RWPE2 (cell line): ENCODE data around the gene GALT.

ENCODE experiments used
- ATAC-seq: fragments of 200-7000 bp; cut with Tn5 transposase; 3 replicates; pipeline ENCODE4 v1.9.1; 2021; ENCODE audit warnings: low read depth
- DNase-seq: peaks from one replicate; pipeline ENCODE4 v3.0.0-alpha.2; 2020; ENCODE audit warnings: low spot score
- H3K27ac ChIP-seq: fragments of 450-650 bp; 2 replicates; pipeline ENCODE4 v1.5.1; 2017; ENCODE audit warnings: mild to moderate bottlenecking; ENCODE audit not compliant: poor library complexity, severe bottlenecking
- H3K27me3 ChIP-seq: fragments of 250-450 bp; sonication (Bioruptor Pico); 2 replicates; pipeline ENCODE4 v1.5.1; 2021; ENCODE audit warnings: mild to moderate bottlenecking, moderate library complexity; ENCODE audit not compliant: insufficient read depth, poor library complexity, severe bottlenecking
- H3K36me3 ChIP-seq: fragments of 250-450 bp; sonication (Bioruptor Pico); 2 replicates; pipeline ENCODE4 v1.5.1; 2020; ENCODE audit warnings: low read depth, mild to moderate bottlenecking, moderate library complexity
- H3K4me1 ChIP-seq: fragments of 250-450 bp; sonication (Bioruptor Pico); 2 replicates; pipeline ENCODE4 v1.5.1; 2021; ENCODE audit warnings: mild to moderate bottlenecking, moderate library complexity; ENCODE audit not compliant: insufficient read depth, poor library complexity, severe bottlenecking
- H3K4me3 ChIP-seq: fragments of 250-450 bp; sonication (Bioruptor Pico); 2 replicates; pipeline ENCODE4 v1.5.1; 2021; ENCODE audit warnings: mild to moderate bottlenecking, moderate library complexity; ENCODE audit not compliant: severe bottlenecking
- H3K9me3 ChIP-seq: fragments of 250-450 bp; sonication (Bioruptor Pico); 2 replicates; pipeline ENCODE4 v1.5.1; 2021; ENCODE audit warnings: mild to moderate bottlenecking, moderate library complexity; ENCODE audit not compliant: severe bottlenecking
- TF ChIP-seq, protein P1 (sequence below): fragments of 450-650 bp; IDR thresholded peaks from one replicate; pipeline ENCODE4 v1.5.1; 2017; ENCODE audit warnings: mild to moderate bottlenecking, moderate library complexity; ENCODE audit not compliant: poor library complexity, severe bottlenecking

GALT gene

DNA sequence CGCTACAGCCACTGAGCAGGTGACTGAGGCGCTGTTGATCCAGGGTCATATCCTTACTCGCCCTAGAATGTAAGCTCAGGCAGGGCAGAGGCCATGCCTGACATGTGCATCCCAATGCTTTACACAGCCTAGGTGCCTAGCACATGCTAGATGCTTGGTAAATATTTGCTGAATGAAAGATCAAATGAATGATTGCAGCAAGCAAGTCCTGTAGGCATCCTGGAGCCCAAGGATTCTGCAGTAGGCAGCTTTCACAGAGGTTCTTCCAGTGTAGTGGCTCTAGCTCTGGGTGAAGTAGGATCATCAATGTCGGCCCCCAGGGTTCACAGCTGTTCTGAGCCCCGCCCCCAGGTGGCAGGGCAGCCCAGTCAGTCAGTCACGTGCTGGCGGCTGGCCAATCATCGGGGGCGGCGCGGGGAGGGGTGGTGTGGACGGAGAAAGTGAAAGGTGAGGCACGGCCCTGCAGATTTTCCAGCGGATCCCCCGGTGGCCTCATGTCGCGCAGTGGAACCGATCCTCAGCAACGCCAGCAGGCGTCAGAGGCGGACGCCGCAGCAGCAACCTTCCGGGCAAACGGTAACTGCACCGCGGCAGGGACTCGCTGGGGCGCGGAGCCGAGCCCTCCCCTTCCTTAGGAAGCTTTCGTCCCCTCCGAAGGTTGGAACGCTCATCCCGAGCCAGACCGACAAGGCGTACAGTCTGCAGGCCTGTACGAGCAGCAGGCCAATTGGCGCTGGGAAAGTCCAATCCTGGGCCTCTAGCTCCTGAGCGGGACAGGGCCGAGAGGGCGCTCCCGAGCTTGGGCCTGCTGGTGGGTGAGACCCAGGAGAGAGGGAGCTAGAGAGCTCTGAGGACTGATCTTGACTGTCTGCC, at the start of gene GALT:
Gene GALT, plus strand, starts transcription at position 465 of the 873 bp plus-strand sequence. Its CDS starts 30 bp downstream, at position 495.
- TF ChIP-seq, protein P1, sequence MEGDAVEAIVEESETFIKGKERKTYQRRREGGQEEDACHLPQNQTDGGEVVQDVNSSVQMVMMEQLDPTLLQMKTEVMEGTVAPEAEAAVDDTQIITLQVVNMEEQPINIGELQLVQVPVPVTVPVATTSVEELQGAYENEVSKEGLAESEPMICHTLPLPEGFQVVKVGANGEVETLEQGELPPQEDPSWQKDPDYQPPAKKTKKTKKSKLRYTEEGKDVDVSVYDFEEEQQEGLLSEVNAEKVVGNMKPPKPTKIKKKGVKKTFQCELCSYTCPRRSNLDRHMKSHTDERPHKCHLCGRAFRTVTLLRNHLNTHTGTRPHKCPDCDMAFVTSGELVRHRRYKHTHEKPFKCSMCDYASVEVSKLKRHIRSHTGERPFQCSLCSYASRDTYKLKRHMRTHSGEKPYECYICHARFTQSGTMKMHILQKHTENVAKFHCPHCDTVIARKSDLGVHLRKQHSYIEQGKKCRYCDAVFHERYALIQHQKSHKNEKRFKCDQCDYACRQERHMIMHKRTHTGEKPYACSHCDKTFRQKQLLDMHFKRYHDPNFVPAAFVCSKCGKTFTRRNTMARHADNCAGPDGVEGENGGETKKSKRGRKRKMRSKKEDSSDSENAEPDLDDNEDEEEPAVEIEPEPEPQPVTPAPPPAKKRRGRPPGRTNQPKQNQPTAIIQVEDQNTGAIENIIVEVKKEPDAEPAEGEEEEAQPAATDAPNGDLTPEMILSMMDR, result peak; percentile 56
- DNase-seq (peak; percentile 90), ATAC-seq (peak; percentile 75)
- peaks cover 9% of the 10 kb centered on the region for H3K4me1 ChIP-seq
- no peaks in the 10 kb centered on the region for H3K27me3 ChIP-seq
- peak within 1 kb of the TSS; percentile 31 for H3K27ac ChIP-seq
- no peaks in the 10 kb centered on the region for H3K9me3 ChIP-seq
- peak within 1 kb of the TSS; percentile 50 for H3K4me3 ChIP-seq
- peaks cover 22% of the 10 kb centered on the region; the same call in 1 of the 2 replicates for H3K36me3 ChIP-seq

DNA sequence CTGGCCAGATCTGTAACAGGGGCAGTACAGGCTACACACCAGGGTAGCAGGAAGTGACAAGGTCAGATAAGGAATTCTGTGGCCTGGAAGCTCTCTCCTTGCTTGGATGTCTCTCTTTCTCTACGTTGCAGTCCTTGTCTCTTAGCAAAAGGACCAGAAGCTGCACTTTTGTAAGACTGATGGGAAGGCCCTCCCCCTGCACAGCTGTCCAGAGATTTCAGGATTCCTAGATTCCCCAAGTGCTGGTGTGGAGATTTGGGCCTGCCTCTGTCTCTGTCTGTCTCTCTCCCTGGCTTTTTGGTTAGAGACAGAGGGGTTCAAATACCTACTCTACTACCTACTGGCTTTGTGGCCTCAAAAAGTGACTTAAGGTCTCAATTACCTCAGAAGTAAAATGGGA, 46.9 kb upstream of the GALT start:
- no peak overlapping the region for H3K4me3 ChIP-seq
- H3K36me3 ChIP-seq, result no peaks in the 10 kb centered on the region
- H3K9me3 ChIP-seq, result no peaks in the 10 kb centered on the region
- DNase-seq, result no peak
- H3K4me1 ChIP-seq, result peaks cover 8% of the 10 kb centered on the region
- no peak overlapping the region for H3K27ac ChIP-seq
- no peaks in the 10 kb centered on the region for H3K27me3 ChIP-seq
- TF ChIP-seq, protein P1, result no peak
- ATAC-seq, result no peak

DNA sequence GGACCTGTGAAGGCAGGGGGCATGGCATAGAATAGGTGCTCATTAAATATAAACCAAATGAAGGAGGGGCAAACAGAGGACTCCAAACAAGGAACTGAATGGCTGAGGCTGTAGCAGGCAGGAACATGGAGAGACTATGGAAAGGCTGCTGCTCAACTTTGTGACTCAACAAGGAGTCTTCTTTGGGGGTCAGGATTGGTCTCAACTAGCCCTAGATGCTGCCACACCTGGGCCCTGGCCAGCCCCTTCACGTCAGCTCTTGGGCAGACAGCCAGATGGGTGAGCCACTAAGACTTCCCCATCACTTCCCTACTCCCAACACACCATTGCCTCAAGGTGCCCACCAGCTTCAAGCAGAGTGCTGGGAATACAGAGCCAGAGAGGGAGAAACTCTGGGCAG, 45.6 kb upstream of the GALT start:
- H3K27ac ChIP-seq, result no peak overlapping the region
- no peaks in the 10 kb centered on the region for H3K9me3 ChIP-seq
- no peaks in the 10 kb centered on the region for H3K36me3 ChIP-seq
- no peak overlapping the region for H3K4me3 ChIP-seq
- TF ChIP-seq, protein P1, result no peak
- H3K27me3 ChIP-seq, result no peaks in the 10 kb centered on the region
- DNase-seq (no peak), ATAC-seq (peak; percentile 79)
- H3K4me1 ChIP-seq, result peaks cover 8% of the 10 kb centered on the region

DNA sequence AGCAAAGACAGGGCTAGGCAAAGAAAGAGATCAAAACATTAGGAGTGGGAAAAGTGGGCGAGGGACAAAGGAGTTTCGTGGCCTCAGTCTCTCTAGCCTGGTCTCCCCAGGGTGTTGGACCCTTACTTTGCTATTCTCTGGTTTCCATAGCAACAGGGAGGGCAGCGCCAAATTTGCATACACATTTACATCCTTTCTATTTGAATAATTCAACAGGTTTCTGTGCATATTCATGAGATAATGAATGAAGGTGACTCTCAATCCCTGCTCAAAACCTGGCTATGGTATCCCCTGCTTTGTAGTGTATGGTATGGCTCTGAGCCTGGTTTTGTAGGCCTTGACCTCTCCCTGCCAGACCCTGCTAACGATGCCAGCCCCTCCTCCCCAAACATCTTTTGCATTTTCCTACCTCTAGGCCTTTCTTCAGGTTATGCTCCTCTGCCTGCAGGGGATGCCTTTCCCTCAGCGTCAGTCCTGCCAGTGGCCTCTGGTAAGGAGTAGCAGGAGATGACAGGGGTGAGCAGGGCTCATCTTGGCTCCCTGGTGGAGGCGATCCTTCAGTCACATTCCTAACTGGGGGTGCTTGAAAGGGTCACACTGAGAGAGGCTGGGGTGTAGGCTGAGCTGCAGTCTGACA, 44.4 kb upstream of the GALT start:
- H3K9me3 ChIP-seq, result no peaks in the 10 kb centered on the region
- H3K4me3 ChIP-seq, result no peak overlapping the region
- H3K27me3 ChIP-seq, result no peaks in the 10 kb centered on the region
- H3K36me3 ChIP-seq, result no peaks in the 10 kb centered on the region
- ATAC-seq, result no peak
- no peak for DNase-seq
- TF ChIP-seq, protein P1, result no peak
- H3K4me1 ChIP-seq, result peaks cover 8% of the 10 kb centered on the region
- no peak overlapping the region for H3K27ac ChIP-seq
